Activated T-cell treated with anti-CD3 and anti-CD28 coated beads, Interleukin-2, amount 50 U/mL, for 1 hour (primary cell): ENCODE results near the gene CHRNA3.

Source experiments
- DNase-seq: peaks from one replicate; pipeline ENCODE4 v3.0.0-alpha.2; 2020

Gene CHRNA3

DNA sequence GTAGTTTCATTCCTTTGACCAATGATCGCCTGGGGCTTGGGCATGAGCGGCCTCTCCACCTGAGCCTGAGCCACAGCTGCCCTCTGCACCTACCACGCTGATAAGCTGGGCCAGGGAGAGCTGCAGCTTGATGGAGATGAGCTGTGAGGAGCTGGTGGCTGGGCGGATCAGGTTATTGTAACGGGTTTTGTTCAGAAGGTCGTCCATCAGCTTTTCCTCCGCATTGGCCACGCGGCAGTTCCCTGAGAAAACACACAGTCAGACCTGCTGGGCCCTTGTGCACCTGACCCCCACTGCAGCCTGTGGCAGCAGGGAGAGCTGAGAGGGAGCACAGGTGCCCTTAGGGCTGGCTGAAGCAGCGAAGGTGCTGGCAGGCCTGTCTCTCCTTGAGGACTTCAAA, 14.6 kb upstream of the CHRNA3 start:
- DNase-seq, result no peak

DNA sequence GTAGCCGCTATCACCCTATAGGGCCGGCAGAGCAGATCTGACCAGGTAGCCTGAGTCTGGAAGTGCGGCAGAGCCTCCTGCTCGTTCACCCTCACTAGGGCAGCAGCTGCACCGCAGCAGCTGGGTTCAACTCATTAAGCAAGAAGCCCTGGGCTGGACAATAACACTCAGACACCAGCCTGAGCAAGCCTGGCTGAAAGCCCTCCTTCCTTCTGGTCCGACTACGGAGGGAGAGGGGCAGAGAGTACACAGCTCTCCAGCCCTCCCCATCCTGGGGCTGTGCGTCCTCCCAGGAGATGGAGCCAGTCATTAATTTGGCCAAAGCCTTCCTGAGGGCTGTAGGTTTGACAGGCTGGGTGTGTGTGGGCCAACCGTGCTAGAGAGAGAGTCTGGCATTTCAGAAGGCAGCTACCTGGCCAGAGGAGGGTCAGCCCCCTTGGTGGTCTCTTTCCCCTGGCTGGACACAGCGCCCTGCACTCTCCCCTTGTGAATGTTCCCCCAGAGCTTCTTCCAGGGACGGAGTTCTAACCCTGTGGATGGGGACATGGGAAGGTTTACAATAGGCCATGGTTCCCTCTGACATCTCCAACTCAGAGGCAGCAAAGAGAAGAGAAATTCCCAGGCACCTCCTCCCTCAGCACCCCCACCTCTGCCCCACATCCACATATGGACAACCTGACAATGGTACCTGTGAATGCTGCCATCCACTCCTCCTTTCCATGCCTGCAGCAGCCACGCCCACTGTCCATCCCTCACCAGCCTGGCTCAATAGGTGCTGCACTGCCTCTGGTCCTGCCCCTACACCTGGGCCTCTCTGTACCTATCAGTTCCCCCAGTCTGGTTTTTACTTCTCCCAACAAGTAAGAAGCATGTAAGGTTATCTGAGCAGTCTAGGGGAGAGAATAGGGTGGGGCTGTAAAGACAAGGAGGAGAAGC, 13.7 kb upstream of the CHRNA3 start:
- no peak for DNase-seq

DNA sequence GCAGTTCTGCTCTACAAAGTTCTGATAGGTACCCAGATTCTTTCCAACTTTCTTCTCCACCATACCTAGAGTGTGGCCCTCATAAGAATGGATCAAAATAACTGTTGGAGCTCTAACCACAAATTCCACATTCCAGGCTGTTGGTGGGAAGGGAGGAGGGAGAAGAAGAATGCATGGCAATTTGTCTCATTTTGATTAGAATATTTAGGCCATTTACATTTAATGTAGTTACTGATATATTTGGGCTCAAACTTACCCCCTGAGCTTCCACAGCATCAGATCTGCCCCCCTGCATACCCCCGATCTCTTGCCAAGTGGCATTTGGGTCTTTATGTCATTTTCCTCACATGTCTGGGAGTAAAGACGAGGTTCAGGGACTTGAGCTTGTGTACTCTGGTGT, 12.6 kb upstream of the CHRNA3 start:
- DNase-seq, result no peak

DNA sequence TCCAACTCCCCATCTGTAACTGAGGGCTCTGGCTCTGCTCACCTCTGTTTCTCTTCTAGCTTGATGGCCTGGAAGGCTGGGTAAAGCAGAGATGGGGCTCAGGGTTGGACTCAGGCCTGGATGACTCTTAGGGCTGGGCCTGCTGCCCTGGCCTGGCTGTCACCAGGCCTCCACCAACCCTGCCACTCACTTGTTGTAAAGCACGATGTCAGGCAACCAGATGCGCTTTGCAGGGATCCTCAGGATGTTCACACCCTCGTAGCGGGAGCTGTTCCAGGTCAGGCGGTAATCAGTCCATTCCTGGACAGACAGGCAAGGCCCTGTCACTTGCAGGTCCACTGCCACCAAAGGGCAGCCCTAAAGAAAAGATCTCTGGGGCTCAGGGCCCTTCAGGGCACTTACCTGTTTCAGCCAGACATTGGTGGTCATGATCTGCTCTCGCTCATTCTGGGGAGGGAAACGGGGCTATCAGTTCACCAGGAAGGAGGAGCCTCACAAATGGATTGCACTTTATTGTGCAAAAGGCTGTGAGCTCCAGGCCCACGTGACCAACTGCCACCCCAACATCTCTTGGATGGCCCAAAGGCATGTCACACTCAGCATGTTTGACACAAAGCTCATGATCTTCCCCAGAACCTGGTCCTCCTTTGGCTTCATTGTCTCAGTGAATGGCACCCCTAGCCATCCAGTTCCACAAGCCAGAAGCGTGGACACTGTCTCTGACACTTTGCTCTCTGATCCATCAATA, 10.3 kb upstream of the CHRNA3 start:
- no peak for DNase-seq

DNA sequence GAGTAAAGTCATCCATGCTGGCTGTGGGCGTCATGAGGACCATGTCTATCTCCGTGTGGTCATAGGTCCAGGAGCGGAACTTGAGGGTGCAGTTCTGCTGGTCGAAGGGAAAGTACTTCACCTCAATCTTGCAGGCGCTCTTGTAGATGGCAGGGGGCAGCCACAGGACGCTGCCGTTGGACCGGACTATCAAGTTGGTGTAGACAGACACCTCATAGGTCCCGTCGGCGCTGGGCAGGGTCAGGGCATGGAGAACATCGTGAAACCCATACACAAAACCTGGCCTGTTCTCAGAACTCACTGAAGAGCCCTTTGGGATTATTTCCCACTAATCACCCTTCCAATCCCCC, 8.9 kb upstream of the CHRNA3 start:
- DNase-seq, result no peak

DNA sequence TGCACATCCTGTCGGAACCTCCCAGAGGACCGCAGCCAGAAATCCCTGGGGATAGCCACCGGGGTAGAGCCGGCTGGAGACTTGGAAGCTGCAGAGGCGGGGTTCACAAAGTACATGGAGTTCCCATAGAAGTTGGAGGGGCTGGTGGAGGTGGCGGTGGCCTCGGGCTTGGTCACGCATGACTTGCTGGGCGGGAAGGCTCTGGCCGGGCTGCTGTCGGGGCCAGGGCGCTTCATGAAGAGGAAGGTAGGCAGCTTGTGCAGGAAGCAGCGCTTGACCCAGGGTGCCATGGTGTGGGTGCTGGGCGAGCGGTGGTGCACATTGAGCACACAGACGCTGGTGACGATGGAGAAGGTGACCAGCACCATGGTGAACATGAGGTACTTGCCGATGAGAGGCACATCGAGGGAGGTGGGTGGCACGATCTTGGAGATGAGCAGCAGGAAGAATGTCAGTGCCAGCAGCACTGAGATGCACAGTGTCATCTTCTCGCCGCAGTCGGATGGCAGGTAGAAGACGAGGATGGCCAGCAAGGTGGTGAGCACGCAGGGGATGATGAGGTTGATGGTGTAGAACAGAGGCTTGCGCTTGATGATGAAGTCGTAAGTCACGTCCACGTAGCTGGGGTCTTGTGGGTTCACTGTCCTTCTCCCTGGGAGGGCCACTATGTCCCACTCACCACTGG, 8.4 kb upstream of the CHRNA3 start:
- no peak for DNase-seq

DNA sequence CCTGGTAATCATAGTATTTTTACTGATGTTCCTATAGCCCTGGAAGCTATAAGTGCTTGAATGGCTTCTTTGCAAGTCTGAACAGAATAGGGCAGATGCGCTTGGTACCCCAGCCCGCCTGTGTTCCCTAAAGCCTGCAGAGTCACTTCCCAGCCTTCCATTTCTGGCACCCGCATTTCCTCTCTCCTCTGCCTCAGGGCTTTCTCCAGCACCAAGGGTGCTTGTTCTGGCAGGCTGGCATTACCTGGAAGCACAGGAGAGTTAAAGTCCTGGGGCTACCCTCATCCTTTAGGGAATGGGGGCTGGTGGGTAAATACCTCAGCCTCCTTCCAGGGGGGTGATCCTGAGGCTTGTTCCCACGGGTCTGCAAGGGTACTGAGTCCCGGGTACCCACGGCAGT, 7.4 kb upstream of the CHRNA3 start:
- DNase-seq, result no peak

DNA sequence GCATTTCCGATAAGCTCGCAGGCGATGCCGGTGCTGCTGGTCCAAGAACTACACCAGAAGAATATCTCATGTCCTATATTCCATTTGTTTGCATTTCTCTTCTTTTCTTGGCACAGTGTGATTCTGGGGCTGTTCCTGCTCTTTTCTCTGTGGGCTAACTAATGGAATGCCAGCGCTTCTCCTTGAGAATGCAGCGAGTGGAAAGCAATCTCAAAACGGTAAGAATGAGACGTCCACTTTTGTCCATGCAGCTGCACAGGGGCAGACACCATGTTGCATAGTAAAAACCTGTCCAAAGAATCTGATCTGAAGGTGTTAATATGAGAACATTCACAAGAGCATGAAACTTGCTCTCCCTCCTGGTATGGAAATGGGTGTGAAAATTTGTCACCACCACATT, 6.6 kb upstream of the CHRNA3 start:
- DNase-seq, result no peak

DNA sequence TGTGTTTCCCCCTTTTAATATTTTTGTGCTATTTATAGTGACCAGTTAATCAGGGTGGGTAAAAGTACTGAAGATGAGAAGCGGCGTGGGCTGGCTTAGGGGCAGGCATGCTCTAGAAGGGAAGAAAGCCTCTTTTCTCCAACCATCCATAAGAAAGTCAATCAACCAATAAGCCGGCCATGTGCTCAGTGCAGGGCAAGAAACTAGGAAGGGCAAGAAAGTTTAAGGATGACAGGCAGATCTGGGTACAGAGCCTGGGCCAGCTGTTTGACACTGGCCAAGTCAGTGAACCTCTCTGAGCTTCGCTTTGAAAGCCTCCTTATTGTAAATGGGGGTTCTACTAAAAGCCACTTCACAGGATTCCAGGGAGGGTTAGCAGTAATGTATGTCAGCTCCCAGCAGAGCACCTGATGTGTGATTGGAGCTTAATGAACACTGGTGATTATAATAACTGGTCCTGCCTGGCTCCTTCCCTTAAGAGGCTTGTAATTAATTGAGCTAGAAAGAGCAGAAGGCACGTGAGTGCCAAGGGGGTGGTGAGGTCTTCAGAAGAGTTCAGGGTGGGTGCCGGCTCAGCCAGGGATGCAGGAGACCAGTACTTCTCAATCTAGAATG, 5.7 kb upstream of the CHRNA3 start:
- no peak for DNase-seq

DNA sequence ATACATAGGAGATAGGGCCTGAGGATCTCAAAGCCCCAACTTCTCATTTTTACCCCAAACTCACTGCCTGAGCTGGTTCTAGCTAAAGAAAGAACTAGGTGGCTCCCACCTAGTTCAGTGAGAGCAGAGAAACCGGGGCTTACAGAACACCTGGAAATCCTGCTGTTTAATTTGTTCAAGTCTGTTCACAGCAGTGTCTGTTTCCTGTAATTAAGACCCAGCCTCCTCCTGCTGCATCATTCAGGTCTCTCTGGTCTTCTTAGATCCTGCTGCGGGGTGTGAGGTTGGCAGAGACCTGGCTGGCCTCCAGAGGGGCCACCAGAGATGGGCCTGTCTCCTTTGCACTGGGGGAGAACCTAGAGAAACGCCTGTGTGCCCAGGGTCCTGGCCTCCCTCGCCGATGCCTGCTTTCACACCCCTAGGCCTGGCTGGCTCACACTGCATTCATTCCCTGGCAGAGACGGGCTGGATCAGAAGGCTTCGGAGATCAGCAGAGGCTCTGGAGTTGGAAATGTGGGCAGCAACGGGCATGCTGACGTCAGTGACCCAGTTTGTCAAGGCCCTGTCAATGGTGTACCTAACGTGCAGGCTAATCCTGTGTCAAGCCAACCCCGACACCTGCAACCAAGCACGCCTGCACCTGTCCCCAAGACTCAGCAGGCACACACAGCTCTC, 4.9 kb upstream of the CHRNA3 start:
- DNase-seq, result no peak

DNA sequence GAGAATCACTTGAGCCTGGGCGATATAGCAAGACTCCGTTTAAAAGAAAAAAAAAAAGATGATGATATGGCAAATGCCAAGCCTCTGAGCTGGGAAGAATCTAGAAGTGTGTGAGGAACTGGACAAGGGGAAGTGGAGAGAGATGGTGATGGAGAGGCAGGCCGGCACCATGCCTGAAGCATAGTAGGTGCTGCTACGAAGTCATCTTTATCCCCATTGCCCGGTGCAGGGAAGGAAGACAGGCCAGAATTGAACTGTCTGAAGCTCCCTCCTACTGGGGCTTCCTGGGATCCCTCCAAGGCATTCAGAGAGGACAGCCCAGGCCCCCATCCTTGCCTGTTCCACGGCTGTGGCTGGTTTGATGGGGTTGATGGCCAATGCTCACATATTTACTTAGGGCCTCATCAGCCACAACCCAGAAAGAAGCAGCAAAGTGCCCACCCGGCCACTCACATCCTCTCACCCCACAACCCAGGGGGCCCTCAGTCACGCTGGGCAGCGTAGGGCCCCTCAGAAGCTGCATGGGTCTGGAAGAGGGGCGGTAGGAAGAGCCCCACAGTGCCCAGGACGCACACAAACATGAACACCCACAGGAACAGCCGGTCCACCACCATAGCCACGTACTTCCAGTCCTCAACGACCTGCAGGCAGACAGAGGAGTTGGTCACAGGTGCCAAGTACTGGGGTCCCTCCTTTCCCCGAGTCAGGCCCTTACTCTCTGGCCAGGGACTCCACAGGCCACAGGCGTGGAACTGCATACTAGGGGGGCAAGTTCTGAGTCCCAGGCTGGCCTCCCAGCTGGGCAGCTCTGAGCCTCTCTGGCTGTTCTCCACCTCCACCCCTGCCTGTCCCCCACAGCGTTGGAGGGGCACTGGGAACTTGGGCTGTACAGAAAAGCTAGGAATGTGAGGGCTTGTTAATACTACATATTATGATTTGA, 4.1 kb upstream of the CHRNA3 start:
- DNase-seq, result no peak

DNA sequence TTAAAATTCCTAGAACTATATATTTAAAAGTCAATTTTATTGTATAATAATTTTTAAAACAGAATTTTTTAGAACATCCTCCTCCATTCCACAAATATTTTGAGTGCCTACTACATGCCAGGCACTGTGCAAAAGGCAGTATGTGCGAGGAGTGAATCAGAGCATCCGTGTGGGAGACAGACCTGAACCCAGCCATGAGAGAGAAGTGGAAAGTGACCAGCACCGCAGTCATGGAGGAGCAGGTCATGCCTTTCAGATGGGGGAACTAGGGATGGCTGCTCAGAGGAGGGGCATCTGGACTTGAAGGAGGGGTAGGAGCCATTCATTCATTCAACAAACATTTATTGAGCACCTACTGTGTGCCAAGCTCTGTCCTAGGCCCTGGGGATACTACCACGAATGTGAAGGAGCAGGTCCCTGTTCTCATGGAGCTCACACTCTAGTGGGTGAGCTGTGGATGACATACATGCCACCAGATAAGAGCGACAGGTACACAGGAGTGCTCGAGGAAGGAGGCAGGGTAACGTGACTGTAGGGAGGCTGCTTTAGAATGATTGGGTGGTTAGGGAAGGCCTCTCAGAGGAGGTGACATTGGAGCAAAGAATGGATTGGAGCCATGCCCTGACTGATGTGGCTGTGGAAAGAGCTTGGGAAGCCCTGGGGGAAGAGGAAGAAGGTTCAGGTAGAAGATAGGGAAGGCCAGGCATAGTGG, 3.1 kb upstream of the CHRNA3 start:
- no peak for DNase-seq

DNA sequence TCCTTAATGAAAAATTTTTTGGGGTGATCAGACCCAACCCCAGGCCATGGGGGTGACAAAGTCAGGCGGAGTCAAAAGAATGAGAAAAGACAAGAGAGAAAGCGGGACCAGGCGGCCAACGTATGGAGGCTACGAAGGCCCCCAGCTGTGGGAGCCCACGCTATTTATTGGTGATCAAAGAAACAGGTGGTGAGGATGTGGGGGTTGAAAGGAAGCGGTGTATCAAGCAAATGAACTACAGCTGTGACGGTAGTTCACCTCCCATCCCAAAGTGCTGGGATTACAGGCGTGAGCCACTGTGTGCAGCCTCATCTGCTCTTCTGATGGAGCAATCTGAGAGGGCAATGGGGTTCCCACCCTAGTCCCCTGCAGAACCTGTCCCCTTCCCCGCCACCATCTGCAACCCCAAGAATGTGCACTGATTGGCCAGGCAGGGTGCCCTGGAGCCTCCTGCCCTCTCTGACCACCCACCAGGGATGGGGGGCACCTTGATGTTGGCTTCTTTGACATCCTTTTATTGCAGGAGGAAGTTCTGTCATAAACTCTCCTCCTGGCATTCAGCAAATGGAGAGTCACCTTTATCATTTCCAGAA, 1.1 kb upstream of the CHRNA3 start:
- DNase-seq, result no peak

DNA sequence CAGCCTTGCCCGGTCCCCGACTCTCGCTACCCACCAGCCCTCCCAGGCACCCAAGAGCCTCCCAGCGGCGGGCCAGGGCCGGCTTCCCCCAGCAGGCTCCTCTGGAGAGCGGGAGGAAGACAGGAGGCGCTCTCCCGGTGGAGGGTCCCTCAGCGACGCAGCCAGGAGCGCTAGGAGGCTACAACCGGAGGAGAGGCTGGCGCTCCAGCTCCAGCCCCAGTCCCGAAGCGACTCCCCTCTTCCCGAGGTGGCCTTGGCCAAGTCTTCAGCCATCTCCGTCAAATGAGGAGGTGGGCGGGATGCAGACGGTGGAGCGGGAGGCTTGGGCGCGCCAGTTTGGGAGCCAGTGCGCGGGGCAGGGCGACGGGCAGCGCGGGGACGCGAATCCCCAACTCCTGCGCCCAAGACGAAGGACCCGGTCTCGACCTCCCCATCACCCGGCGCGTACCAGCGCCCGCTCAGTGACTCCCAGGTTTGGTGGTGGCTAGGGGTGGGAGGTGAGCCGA, 722 bp downstream of the CHRNA3 start:
- DNase-seq, result no peak

DNA sequence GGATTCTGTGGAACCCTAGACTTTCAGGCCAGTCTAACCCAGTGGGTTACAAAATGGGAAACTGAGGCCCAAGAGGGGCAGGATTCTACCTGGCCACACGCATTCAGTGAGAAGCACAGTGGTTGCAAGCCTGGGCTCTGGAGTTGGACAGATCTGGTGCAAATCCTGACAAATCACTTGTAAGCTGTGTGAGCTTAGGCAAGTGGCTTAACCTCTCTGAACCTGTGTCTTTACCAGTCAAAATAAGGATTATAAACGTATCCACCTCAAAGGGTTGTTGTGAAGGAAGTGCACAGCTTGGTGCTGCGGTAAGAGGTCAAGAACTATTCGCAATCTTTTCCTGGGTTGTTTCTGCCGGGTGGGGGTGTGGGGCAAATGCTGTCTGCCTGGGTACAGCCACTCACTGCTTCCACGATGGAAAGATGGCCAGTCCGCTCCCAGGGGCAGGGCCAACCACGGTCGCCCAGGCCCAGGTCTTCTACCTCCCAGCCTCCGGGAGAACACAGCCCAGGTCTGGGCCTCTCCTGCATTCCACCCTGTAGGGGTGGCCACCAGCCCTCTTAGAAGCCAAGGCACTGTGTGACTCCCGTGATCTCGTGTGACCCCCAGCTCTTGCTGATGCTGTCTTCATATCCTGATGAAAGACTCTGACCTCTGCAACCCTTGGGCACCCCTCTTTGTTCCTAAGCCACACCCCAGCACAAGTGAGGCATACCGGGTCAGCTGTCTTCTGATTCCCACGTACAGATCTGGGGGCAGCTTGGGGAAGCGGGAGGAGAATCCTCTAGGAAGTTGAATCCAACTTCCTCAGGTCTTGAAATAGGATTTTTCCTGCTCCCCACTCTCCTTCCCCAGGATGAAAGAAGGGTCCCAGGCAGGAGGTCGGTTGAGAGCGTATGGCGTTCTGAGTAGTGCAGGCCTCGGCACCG, 1.5 kb downstream of the CHRNA3 start:
- no peak for DNase-seq

DNA sequence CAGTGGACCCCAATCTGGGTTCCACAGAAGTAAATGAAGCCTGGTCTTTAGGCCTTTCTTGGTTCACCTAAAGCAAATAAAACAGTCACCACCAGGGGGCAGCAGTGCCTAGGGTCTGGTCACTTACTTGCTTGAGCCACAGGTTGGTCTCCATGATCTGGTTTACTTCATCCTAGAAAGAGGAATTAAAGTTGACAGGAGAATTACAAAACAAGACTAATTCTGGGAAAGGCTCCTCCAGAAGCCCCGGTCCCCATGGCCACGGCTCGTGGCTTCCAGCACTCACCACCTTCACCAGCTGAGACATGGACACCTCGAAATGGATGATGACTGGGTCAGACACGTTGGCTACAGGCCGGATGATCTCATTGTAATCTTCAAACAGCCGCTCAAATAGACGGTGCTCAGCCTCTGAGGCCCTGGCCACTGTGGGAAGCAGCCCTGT, 2.3 kb downstream of the CHRNA3 start:
- peak; percentile 72 for DNase-seq

DNA sequence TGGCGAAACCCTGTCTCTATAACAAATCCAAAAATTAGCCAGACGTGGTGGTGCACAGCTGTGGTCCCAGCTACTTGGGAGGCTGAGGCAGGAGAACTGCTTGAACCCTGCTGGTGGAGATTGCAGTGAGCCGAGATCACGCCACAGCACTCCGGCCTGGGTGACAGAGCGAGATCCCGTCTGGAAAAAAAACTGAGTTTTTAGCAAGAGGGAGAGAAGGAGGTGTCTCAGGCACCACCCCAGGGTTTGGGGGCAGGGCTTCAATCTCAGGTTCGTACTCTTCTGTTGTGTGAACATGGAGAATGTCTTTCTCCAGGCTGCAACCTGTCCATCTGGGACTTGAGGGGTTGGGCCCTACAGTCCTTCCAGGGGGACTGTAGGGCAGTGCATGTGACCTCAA, 2.7 kb downstream of the CHRNA3 start:
- DNase-seq, result no peak

DNA sequence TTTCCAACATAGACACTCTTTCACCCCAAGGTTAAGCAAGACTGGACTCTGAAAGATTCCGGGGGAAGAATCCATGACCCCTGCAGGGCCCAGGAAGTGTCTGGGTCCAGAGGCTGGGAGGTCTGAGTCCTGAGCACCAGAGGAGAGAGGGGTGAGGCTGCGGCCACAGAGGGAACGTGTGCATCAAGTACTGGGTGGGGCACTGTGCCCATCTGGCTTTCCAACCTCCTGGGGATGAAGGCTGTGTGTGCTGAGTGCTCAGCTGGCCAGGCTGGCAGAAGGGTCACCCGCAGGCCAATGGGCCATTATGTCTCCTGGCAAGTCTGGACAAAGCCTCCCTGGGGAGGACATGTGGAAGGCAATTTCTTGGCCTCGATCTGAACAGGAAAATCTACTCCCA, 3.3 kb downstream of the CHRNA3 start:
- no peak for DNase-seq

DNA sequence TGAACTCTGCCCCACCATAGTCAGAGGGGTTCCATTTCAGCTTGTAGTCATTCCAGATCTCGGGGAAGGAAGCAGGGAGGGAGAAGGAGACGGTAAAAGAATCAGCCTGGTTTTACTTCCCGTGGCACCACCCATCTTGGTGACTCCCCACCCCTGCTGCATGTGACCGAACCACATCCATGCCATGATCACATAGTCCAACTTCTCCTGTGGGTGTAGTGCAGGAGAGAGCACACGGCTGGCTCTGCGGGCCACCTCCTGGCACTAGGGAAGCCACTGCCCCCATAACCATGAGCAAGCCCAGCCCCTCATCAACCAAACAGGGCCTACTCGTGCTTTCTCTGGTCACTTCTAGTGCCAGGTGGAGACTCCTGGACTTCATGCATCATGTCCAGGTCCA, 3.7 kb downstream of the CHRNA3 start:
- no peak for DNase-seq
